Cerebellar cortex (tissue), 1 donor: ENCODE measurements around the gene ZPBP2.
"Not testable (repeated sequence)": the region's sequence is repeated elsewhere in the genome, so short reads cannot be mapped to it uniquely, and the experiment has no call there.

Source experiments
- DNase-seq: peaks from one replicate; pipeline ENCODE4 v3.0.0-alpha.2; 2015; ENCODE audit warnings: low spot score

Gene ZPBP2, protein sequence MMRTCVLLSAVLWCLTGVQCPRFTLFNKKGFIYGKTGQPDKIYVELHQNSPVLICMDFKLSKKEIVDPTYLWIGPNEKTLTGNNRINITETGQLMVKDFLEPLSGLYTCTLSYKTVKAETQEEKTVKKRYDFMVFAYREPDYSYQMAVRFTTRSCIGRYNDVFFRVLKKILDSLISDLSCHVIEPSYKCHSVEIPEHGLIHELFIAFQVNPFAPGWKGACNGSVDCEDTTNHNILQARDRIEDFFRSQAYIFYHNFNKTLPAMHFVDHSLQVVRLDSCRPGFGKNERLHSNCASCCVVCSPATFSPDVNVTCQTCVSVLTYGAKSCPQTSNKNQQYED

DNA sequence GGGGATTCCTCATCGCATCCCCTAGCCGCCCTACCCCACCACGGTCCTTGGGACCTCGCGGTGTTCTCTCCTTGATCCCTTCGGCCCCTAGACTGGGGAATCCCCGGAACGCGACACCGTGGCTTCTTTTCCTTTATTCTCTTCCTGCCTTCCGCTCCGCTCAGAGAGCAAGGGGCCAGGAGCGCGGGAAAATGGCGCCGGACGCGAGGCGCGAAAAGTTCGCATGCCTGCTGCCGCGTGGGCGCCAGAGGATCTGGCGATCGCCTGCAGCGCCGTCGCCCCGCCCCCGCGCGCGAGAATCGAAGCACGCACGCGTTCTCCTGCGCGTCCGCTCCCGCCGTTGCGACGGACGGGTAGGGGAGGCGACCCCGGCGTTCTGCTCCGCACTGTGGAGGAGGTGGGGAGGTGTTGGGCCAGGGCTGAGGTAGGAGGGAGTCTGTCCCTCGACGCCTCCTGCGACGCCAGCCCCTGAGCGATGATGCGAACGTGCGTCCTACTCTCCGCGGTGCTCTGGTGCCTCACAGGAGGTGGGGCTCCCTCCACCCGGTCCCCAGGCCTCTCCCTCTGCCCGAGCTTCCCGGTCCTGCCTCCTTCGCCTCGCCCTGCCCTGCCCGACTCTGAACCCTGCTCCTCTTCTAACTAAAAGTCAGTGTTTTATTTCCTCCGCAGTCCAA is at the start of gene ZPBP2:
Gene ZPBP2, plus strand, starts transcription at position 323 of the 674 bp plus-strand sequence. Its CDS starts 153 bp downstream, at position 476.
- no peak for DNase-seq

DNA sequence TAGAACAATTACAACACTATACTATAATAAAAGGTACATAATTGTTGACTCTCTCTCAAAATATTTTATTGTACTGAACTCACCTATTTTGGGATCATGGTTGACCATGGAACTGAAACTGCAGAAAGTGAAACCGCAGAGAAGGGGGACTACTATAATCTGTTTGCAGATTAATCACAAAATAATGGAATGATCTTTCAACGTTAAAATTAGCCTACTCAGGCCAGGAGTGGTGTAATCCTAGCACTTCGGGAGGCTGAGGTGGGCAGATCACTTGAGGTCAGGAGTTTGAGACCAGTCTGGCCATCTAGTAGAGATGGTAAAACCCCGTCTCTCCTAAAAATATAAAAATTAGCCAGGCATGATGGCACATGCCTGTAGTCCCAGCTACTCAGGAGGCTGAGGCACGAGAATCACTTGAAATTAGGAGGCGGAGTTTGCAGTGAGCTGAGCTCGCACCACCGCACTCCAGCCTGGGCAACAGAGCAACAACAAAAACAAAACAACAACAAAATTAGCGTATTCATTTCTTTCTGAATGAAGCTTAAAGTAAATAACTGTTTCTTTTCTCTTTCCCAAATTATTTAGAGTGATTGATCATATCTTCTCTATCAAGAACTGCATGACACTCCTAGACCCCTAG is 49.5 kb upstream of the ZPBP2 start:
- no peak for DNase-seq

DNA sequence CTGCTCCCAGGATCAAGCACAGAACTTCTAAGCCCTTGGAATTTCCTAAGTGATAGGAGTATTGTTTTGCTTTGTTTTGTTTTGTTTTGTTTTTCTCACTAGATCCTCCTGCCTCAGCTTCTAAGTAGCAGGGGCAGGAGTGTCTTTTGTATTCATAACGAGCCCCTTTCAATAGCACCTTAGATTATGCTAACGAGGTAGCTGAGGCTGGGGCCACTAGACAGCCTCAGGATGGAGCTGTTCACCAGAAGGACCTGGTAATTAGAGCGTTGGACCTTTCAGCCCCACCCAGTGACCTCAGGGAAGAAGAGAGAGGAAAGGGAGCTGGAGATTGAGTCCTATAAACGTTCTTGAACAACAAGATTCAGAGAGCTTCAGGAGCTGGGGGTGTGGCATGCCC is 47.5 kb upstream of the ZPBP2 start:
- DNase-seq = no peak

DNA sequence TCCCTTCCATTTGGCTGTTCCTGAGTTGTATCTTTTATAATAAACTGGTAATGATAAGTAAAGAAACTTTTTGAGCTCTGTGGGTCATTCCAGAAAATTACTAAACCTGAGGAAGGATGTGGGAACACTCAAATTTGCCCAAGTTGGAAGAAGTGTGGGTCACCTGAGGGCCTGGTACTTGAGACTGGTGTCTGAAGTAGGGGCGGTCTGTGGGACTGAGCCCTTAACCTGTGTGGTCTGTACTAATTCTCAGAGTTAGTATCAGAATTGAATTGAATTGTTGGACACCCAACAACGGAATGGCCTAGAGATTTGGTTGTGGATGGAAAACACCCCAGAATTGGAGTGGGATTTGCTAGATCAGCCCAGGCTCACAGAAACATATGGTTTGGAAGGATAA is 47.0 kb upstream of the ZPBP2 start:
- DNase-seq = no peak

DNA sequence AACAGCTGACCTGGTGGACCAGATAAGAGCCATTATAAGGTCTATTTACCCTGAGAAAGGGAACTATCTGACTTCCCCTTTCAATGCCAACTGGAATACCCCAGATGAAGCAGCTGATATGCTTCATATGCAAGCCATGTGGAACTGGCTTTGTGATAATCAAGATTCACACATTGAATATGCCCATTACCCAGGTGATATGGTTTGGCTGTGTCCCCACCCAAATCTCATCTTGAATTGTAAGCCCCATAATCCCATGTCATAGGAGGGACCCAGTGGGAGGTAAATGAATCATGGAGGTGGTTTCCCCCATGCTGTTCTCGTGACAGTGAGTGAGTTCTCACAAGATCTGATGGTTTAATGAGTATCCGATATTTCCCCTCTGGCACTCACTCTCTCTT is 46.0 kb upstream of the ZPBP2 start:
- DNase-seq = no peak

DNA sequence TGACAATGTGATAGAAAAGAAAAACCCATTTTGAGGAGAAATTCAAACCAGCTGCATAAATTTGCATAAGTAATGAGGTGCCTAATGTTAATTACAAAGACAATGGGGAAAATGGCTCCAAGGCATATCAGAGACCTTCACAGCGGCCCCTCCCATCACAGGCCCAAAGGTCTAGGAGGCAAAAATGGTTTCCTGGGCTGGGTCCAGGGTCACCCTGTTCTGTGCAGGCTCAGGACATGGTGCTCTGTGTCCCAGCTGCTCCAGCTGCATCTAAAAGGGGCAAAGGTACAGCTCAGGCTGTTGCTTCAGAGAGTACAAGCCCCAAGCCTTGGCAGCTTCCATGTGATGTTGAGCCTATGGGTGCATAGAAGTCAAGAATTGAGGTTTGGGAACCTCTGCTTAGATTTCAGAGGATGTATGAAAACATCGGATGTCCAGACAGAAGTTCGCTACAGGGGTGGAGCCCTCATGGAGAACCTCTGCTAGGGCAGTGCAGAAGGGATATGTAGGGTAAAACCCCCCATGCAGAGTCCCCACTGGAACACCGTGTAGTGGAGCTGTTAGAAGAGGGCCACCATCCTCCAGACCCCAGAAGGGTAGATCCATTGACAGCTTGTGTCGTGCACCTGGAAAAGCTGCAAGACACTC is 44.5 kb upstream of the ZPBP2 start:
- no peak for DNase-seq

DNA sequence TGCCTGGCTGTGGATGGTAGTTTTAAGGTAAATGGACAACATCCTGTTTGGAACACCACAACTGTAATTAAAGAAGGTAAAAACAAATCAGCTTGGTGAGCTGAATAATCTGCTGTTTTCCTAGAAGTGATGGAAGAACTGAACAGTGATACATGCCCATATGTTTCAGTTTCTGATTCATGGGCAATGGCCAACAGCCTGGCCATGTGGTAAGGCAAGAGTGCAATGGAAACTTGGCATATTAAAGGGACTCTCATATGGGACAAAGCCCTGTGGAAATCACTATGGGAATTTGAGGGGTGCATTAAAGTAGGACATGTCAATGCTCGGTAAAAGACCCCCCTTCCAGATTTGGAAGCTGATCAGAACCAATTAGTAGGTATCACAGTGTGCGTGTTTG is 41.7 kb upstream of the ZPBP2 start:
- DNase-seq = no peak

DNA sequence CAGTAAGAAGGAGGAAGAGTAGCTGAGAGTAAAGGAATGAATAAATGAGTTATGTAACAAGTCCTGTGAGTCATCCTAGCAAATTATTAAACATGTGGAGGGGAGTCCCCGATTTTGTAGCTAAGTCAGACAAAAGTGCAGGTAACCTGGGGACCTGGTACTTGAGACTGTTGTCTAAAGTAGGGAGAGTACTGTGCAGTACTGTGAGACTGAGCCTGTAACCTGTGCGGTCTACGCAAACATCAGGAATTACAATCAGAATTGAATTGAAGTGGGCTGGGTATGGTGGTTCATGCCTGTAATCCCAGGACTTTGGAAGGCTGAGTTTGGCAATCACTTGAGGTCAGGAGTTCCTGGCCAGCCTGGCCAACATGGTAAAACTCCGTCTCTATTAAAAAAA is 39.6 kb upstream of the ZPBP2 start:
- DNase-seq = no peak

DNA sequence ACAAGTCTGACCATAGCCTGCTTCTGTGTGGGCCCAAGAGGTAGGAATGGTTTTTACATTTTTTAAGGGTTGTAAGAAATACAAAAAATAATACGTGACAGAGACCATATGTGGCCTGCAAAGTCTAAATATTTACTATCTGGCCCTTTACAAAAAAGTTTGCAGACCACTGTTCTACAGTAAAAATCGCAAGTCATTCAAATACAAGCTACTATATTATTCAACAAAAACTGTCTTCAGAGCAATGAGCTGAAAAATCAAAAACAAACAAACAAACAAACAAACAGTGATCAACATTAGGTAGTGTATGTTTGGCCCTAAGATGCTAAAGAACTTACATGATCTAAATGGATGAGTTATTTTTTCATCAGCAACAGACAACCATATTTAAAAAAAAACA is 36.4 kb upstream of the ZPBP2 start:
- no peak for DNase-seq

DNA sequence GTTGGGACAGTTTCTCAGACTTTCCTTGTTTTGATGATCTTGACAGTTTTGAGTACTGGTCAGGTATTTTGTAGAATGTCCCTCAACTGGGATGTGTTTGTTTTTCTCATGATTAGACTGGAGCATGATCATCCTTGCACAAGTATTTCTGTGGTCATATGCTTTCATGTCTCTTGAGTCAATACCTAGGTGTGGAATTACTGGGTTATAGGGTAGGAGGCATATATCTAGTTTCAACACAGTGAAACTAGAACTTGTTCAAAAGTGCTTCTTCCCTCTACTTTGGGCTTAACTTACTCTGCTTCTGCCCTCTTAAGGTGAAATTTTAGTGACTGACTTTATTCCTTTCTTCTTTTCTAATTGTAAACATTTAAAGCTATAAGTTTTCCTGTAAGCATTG is 34.0 kb upstream of the ZPBP2 start:
- DNase-seq = no peak

DNA sequence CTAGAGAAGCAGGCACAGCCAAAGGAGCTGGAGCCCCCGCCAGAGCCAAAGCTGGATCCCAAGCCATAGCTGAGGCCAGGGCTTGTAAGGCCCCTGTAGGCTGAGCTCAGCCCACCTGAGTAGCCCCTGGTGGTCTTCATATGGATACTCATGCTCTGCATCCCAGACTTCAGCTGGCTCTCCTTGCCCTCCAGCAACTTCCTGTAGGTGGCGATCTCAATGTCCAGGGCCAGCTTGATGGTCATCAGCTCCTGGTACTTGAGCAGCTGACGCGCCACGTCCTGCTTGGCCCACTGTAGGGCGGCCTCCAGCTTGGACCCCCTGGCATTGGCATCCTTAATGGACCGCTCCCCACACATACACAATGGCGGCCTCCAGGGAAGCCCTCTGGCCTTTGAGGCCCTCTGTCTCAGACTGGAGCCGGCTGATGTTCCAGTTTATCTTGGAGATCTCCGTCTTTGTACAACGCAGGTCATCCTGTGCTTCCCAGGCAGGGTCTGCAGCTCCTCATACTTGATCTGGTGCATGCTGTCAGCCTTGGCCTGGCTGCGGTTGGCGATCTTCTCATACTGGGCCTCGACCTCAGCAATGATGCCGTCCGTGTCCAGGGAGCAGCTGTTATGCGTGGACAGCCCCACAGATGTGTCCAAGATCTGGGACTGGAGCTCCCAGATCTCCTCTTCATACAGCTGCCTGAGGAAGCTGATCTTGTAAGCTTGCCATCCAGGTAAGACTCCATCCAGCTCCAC is 32.8 kb upstream of the ZPBP2 start:
- no peak for DNase-seq

DNA sequence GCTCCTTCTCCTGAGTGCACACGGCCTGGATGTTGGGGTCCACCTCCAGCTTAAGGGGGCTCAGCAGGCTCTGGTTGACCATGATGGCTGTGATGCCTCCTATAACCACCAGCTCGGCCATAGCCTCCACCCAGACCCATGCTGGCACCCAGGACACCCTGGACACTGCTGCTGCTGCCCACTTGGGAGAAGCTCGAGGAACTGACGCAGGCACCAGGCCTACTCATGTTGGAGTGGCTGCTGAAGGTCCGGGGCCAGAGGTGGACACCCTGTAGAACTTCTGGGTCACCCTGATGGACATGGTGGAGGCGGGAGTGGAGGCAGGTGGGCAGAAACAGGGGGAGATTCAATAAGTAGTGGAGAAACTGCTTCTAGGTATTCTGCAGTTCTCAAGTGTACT is 31.9 kb upstream of the ZPBP2 start:
- no peak for DNase-seq

DNA sequence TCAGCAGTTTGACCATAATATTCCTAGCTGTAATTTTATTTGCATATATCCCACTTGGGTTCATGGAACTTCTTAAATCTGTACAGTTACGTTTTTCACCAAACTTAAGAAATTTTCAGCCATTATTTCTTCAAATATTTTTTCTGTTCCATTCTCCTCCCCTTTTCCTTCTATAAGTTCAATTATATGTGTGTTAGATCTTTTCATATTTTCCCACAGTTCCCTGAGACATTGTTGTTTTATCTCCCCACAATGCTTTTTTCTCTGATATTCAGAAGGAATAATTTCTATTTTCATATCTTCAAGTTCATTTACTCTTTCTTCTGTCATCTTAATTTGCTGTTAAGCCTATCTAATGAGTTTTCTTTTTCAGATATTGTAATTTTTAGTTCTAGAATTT is 29.9 kb upstream of the ZPBP2 start:
- no peak for DNase-seq

DNA sequence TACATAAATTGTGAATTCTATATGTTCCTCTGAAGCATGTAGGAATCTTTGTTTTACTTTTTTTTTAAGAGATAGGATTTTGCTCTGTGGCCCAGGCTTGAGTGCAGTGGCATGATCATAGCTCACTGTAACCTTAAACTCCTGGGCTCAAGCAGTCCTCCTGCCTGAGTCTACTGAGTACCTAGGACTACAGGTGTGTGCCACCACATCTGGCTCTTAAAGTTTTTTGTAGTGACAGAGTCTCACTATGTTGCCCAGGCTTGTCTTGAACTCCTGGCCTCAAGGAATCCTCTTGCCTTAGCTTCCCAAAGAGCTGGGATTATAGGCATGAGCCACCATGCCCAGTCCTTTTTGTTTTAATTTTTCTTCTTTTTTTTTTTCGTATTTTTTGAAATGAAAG is 29.2 kb upstream of the ZPBP2 start:
- no peak for DNase-seq

DNA sequence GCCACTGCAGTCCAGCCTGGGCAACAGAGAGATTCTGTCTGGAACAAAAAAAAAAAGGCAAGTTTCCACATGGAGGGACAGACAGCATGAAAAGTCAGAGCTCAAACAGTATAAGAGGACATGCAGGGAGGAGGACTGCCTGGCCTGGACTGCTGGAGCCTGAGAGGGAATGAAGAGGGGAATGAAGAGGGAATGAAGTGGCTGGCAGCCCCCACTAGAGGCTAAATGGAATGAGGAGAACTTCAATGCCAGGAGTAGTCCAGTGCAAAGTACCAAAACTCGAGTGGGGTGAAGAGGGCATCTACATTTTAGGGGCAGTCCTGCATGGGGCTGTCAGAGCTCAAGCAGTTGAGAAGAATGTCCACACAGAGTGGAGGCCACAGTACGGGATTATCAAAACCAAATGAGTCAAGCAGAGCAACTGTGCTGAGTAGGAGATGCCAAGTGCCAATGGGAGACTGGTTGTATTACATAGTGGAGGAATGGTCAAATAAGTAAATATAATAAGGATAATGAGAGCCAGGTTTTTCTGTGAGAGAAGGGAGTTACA is 26.8 kb upstream of the ZPBP2 start:
- DNase-seq = no peak

DNA sequence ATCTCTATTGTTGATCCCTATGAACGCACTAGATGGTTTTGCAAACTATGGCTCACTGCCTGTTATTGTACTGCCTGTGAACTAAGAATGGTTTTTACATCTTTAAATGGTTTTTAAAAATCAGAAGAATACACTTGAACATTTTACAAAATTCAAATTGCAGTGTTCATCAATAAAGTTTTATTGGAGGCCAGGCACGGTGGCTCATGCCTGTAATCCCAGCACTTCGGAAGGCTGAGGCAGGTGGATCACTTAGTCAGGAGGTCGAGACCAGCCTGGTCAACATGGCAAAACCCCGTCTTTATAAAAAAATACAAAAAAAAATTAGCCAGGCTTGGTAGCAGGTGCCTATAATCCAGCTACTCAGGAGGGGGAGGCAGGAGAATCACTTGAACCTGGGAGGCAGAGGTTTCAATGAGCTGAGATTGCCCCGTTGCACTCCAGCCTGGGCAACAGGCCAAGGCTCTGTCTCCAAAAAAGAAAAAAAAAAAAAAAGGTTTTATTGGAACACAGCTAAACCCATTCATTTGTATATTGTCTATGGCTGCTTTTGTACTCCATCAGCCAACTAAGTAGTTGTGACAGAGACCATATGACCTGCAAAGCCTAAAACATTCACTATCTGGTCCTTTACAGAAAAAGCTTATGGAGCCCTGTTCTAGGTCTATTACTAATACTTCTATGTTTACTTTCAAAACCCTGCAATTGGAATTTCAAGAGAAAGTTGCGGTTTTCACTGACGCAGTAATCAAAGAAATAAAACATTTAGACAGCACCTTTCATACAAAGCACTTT is 22.8 kb upstream of the ZPBP2 start:
- no peak for DNase-seq

DNA sequence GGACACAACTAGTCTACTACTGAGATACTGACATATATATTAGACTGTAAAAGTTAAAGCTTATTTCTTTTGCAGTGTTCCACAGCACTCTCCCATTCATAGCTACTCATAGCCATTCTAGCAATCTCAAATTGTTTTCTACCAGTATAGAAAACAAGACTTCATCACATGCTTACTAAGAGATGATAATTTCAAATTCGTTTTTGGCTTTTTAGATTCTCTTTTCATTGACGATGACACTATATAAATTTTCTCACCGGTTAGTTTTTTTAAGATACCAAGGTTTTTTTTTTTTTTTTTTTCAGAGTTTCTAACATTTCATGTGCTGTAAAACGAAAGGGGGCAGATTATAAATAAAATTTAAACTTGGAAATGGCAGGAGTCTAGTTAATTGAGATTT is 21.8 kb upstream of the ZPBP2 start:
- DNase-seq = no peak

DNA sequence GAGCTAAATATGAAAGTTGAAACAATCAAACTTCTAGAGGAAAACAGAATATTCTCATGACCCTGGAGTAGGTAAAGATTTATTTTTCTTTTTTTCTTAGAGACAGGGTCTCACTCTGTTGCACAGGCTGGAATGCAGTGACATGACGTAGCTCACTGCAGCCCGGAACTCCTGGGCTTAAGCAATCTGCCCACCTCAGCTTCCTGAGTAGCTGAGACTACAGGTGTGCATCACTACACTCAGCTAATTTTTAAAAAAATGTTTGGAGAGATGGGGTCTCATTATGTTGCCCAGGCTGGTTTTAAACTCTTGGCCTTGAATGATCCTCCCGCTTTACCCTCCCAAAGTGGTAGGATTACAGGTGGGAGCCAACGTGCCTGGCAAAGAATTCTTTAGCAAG is 19.4 kb upstream of the ZPBP2 start:
- no peak for DNase-seq

DNA sequence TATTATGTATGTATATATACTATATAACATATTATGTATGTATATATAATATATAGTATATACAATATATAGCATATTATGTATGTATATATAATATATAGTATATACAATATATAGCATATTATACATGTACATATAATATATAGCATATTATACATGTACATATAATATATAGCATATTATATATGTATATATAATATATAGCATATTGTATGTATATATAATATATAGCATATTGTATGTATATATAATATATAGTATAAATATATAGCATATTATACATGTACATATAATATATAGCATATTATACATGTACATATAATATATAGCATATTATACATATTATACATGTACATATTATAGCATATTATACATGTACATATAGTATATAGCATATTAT is 17.8 kb upstream of the ZPBP2 start:
- not testable (repeated sequence) for DNase-seq

DNA sequence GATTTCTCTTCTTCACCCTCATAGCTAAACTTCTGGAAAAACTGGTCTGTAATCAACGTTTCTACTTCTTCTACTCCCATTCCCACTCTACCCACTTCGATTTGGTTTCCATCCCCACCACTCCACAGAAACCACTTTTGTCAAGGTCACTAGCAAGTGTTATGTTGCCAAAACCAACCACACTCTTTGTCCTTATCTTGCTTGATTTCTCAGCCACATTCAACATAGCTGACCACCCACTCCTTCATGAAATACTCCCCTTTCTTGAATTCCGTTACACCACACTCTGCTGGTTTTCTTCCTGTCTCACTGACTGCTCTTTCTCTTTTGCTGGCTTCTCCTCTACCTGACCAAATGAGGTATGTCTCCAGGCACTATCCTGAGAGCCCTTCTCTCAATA is 15.8 kb upstream of the ZPBP2 start:
- DNase-seq = no peak

DNA sequence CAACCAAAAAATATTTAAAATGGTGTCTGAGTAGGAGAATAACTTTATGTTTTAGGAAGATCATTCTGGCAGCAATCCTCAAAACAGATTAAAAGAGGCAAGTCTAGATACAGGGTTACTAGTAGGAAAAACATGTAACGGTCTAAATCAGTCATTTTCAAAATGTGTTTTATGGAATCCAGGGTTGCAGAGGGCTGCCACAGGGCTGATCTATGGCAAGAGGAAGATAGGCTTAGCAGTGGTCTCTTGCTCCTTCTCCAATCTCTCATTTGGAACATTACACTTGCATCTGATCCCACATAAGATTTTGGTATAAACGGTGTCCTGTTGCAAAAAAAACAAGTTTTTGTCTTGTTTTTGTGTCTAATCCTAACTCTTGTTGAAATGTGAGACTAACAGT is 13.1 kb upstream of the ZPBP2 start:
- no peak for DNase-seq
